HepG2 (cell line): ENCODE data around the gene DISP2. TPM values are rescaled to one million over a fixed set of nuclear protein-coding genes. Genes with fewer than 3 reads are reported as not detected.

Source experiments
- ADNP ChIP-seq: sonication (generic); formaldehyde crosslinking; IDR thresholded peaks from 2 replicates; pipeline ENCODE4 v1.4.0; 2020; ENCODE audit warnings: missing genetic modification reagents
- DZIP1 ChIP-seq: sonication (generic); formaldehyde crosslinking; IDR thresholded peaks from 2 replicates; pipeline ENCODE4 v1.5.0; 2020; ENCODE audit warnings: mild to moderate bottlenecking, missing genetic modification reagents
- HBP1 ChIP-seq: IDR thresholded peaks from 2 replicates; pipeline ENCODE4 v1.6.1; 2016; ENCODE audit warnings: low read depth, control low read depth
- RXRA ChIP-seq: sonication (generic); formaldehyde crosslinking; IDR thresholded peaks from 2 replicates; pipeline ENCODE4 v1.5.1; 2020; ENCODE audit warnings: missing genetic modification reagents
- SETDB1 ChIP-seq: sonication (generic); formaldehyde crosslinking; IDR thresholded peaks from 2 replicates; pipeline ENCODE4 v1.5.1; 2020; ENCODE audit warnings: missing genetic modification reagents, mild to moderate bottlenecking, borderline replicate concordance
- ZC3H4 ChIP-seq: sonication (generic); formaldehyde crosslinking; IDR thresholded peaks from 2 replicates; pipeline ENCODE4 v1.4.0; 2020; ENCODE audit warnings: missing genetic modification reagents, borderline replicate concordance
- ZNF121 ChIP-seq: sonication (generic); formaldehyde crosslinking; IDR thresholded peaks from 2 replicates; pipeline ENCODE4 v1.5.0; 2020; ENCODE audit warnings: mild to moderate bottlenecking, missing genetic modification reagents
- ZNF142 ChIP-seq: sonication (generic); formaldehyde crosslinking; IDR thresholded peaks from 2 replicates; pipeline ENCODE4 v1.4.0; 2020; ENCODE audit warnings: missing genetic modification reagents
- ZNF749 ChIP-seq: sonication (generic); formaldehyde crosslinking; IDR thresholded peaks from 2 replicates; pipeline ENCODE4 v1.8.0; 2022; ENCODE audit warnings: mild to moderate bottlenecking, missing genetic modification reagents, moderate library complexity, borderline replicate concordance
- polyA plus RNA-seq, 8 experiments: library from polyadenylated mRNA; depleted of rRNA in 3 of 8; stranded (reverse) in 7 of 8; unstranded in 1 of 8; fragments of >200 nt; fragmentation: Illumina TruSeq in 4 of 8; extraction: Trizol in 4 of 8; gene quantifications; 2 replicates each; pipeline versions ENCODE4 v1.2.1 to v1.2.3, GENCODE V29; 2011 to 2016; ENCODE audit warnings: low read depth in 4 of 8, missing spikeins in 1 of 8, mixed read lengths in 1 of 8; ENCODE audit not compliant: insufficient read depth in 1 of 8
- total RNA-seq, 5 experiments: library from RNA; depleted of rRNA; stranded (reverse); fragments of >200 nt; fragmentation: Illumina TruSeq; extraction: Trizol; gene quantifications; 2 replicates each; pipeline ENCODE4 v1.2.3, GENCODE V29; 2016; ENCODE audit warnings: low read depth in 1 of 5
- TF ChIP-seq, protein P1 (sequence below): sonication (generic); formaldehyde crosslinking; IDR thresholded peaks from 2 replicates; pipeline ENCODE4 v1.4.0; 2020; ENCODE audit warnings: mild to moderate bottlenecking, missing genetic modification reagents, borderline replicate concordance

Gene DISP2
- total and polyA plus RNA-seq, 2 of the 13 experiments (the other 11 are each of a cell fraction or from before 2014, with no cell fraction given): 0.09 to 0.32 TPM

DNA sequence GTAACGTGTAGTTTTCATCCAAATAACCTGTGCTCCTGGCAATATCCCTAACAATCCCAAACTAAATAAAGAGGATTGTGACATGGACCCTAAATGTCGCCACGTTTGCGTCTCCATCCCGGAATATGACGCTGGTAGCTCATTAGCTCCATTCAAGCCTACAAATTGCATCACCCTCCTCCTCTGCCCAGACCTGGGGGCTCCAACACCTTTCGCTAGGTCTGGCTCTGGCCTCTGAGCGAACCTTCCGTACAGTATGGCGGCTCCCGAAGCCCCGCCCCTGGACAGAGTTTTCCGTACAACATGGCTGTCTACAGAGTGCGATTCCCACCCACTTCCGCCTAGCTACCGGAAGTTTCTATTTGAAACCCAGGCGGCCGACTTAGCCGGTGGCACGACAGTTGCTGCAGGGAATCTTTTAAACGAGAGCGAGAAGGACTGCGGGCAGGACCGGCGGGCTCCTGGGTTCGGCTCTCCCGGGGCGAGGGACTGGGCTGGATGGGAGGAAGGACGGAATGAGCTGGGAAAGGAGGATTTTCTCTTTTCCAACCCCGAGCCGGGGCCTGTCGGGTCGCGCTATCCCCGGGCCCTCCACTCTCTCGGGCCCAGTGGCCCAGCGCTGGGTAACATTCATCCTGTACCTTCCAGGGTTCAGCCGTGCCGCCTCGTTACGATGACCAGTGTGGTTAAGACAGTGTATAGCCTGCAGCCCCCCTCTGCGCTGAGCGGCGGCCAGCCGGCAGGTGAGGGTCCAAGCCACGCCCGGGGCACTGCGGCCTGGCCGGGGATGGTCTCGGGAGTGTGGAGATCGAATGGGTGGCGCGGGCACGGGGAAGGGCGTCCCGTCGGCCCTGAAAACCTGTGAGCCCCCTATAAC, 24.8 kb downstream of the DISP2 start, which contains the start of gene KNSTRN (continued):
- TF ChIP-seq ZNF142 (CRISPR knock-in tag) (no peak), ZNF749 (no peak), DZIP1 (CRISPR knock-in tag) (peak; percentile 87; the same call in 1 of the 2 replicates), HBP1 (CRISPR knock-in tag) (peak; percentile 72), ADNP (no peak), SETDB1 (CRISPR knock-in tag) (no peak), ZC3H4 (CRISPR knock-in tag) (no peak), RXRA (CRISPR knock-in tag) (no peak), ZNF121 (CRISPR knock-in tag) (no peak)
- TF ChIP-seq, protein P1, sequence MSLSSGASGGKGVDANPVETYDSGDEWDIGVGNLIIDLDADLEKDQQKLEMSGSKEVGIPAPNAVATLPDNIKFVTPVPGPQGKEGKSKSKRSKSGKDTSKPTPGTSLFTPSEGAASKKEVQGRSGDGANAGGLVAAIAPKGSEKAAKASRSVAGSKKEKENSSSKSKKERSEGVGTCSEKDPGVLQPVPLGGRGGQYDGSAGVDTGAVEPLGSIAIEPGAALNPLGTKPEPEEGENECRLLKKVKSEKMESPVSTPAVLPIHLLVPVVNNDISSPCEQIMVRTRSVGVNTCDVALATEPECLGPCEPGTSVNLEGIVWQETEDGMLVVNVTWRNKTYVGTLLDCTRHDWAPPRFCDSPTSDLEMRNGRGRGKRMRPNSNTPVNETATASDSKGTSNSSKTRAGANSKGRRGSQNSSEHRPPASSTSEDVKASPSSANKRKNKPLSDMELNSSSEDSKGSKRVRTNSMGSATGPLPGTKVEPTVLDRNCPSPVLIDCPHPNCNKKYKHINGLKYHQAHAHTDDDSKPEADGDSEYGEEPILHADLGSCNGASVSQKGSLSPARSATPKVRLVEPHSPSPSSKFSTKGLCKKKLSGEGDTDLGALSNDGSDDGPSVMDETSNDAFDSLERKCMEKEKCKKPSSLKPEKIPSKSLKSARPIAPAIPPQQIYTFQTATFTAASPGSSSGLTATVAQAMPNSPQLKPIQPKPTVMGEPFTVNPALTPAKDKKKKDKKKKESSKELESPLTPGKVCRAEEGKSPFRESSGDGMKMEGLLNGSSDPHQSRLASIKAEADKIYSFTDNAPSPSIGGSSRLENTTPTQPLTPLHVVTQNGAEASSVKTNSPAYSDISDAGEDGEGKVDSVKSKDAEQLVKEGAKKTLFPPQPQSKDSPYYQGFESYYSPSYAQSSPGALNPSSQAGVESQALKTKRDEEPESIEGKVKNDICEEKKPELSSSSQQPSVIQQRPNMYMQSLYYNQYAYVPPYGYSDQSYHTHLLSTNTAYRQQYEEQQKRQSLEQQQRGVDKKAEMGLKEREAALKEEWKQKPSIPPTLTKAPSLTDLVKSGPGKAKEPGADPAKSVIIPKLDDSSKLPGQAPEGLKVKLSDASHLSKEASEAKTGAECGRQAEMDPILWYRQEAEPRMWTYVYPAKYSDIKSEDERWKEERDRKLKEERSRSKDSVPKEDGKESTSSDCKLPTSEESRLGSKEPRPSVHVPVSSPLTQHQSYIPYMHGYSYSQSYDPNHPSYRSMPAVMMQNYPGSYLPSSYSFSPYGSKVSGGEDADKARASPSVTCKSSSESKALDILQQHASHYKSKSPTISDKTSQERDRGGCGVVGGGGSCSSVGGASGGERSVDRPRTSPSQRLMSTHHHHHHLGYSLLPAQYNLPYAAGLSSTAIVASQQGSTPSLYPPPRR (CRISPR knock-in tag): no peak
